HCT116 (cell line): ENCODE measurements around the gene TST. TPM values are rescaled to one million over a fixed set of nuclear protein-coding genes. Genes with fewer than 3 reads are reported as not detected.

Experiments used
- ATAC-seq: fragments of 200-7000 bp; cut with Tn5 transposase; 2 replicates; pipeline ENCODE4 v1.9.1; 2020; ENCODE audit warnings: mild to moderate bottlenecking, moderate library complexity
- BruUV-seq: library from RNA; stranded (reverse); fragments of 400-500 nt; replicated peaks from 2 replicates; lab custom pipeline; 2021; lab: Mats Ljungman, UMichigan
- CTCF ChIA-PET: fragments of 300-600 bp; sonication (Branson Sonifier 250); formaldehyde crosslinking; loops from one replicate; lab custom pipeline; 2021; ENCODE audit warnings: antibody characterized with exemption; lab: Charles Lee
- POLR2A ChIA-PET: fragments of 300-600, 350-600 bp; sonication (Branson Sonifier 250); formaldehyde crosslinking; loops from one replicate; lab custom pipeline; 2021; ENCODE audit warnings: antibody characterized with exemption; lab: Charles Lee
- RAD21 ChIA-PET, 2 experiments: fragments of 300-600 bp; sonication (Branson Sonifier 250); formaldehyde crosslinking; loops; one replicate each; lab custom pipeline; 2023; ENCODE audit warnings: low total read pairs in 2 of 2; ENCODE audit not compliant: uncharacterized antibody in 2 of 2, unreplicated experiment in 2 of 2, low non-redundant PET in 1 of 2; lab: Charles Lee
- DNase-seq: peaks from one replicate; pipeline ENCODE4 v3.0.0-alpha.2; 2010; ENCODE audit warnings: low read depth, low spot score
- H2AFZ ChIP-seq: fragments of 200-600 bp; shearing (Covaris generic), sonication (generic); 2 replicates; pipeline ENCODE4 v1.6.1; 2017; ENCODE audit warnings: low read depth, mixed run types, mixed read lengths, antibody characterized with exemption, low read length; ENCODE audit not compliant: poor library complexity, severe bottlenecking
- H3K27ac ChIP-seq: 2 replicates; pipeline ENCODE4 v1.5.1; 2012; ENCODE audit warnings: low read depth, low read length
- H3K27me3 ChIP-seq: fragments of 200-600 bp; sonication (generic); 2 replicates; pipeline ENCODE4 v1.6.1; 2016; ENCODE audit warnings: mixed run types, low read length, mixed read lengths; ENCODE audit not compliant: insufficient read depth
- H3K36me3 ChIP-seq, 2 experiments: fragments of 200-500 bp in 1 of 2; fragments of 200-600 bp in 1 of 2; sonication (Bioruptor generic) in 1 of 2; sonication (generic) in 1 of 2; 2 replicates each; pipeline versions ENCODE4 v1.5.1 to v1.6.1; 2014 to 2016; ENCODE audit warnings: low read length in 2 of 2, inconsistent platforms in 1 of 2, mixed read lengths in 1 of 2, mixed run types in 1 of 2; ENCODE audit not compliant: insufficient read depth in 2 of 2, control insufficient read depth in 1 of 2
- H3K4me1 ChIP-seq, 2 experiments: fragments of 200-600 bp in 1 of 2; sonication (generic) in 1 of 2; 2 replicates each; pipeline versions ENCODE4 v1.5.1 to v1.6.1; 2012 to 2017; ENCODE audit warnings: low read length in 2 of 2, inconsistent platforms in 1 of 2, mild to moderate bottlenecking in 1 of 2, mixed read lengths in 1 of 2, mixed run types in 1 of 2, moderate library complexity in 1 of 2; ENCODE audit not compliant: insufficient read depth in 2 of 2, control insufficient read depth in 1 of 2
- H3K4me2 ChIP-seq: fragments of 200-600 bp; sonication (generic); 2 replicates; pipeline ENCODE4 v1.6.1; 2017; ENCODE audit warnings: mixed run types, low read length, mixed read lengths
- H3K4me3 ChIP-seq, 2 experiments: fragments of 200-600 bp in 1 of 2; sonication (generic) in 1 of 2; replicated peaks in 1 of 2; 2 replicates each; pipeline ENCODE4 v1.5.1; 2011 to 2016; ENCODE audit warnings: low read length in 2 of 2, control low read depth in 1 of 2, low read depth in 1 of 2, mild to moderate bottlenecking in 1 of 2, mixed read lengths in 1 of 2, mixed run types in 1 of 2
- H3K79me2 ChIP-seq: fragments of 200-600 bp; sonication (generic); 2 replicates; pipeline ENCODE4 v1.6.1; 2017; ENCODE audit warnings: mild to moderate bottlenecking, mixed run types, low read length, moderate library complexity, mixed read lengths; ENCODE audit not compliant: insufficient read depth
- H3K9ac ChIP-seq: fragments of 200-600 bp; sonication (generic); 2 replicates; pipeline ENCODE4 v1.6.1; 2016; ENCODE audit warnings: low read length, mixed read lengths
- H3K9me2 ChIP-seq: fragments of 200-600 bp; sonication (generic), shearing (Covaris generic); 2 replicates; pipeline ENCODE4 v1.6.1; 2017; ENCODE audit warnings: mixed run types, mild to moderate bottlenecking, moderate library complexity; ENCODE audit not compliant: insufficient read depth
- H3K9me3 ChIP-seq, 2 experiments: fragments of 200-500 bp in 1 of 2; fragments of 200-600 bp in 1 of 2; sonication (Bioruptor generic) in 1 of 2; sonication (generic) in 1 of 2; 2 replicates each; pipeline ENCODE4 v1.6.1; 2014 to 2017; ENCODE audit warnings: low read length in 2 of 2, mixed read lengths in 2 of 2, inconsistent platforms in 1 of 2, low read depth in 1 of 2, mild to moderate bottlenecking in 1 of 2, mixed run types in 1 of 2, moderate library complexity in 1 of 2; ENCODE audit not compliant: control insufficient read depth in 1 of 2, insufficient read depth in 1 of 2
- H4K20me1 ChIP-seq: fragments of 200-600 bp; sonication (generic), shearing (Covaris generic); 2 replicates; pipeline ENCODE4 v1.6.1; 2017; ENCODE audit warnings: mixed run types, mild to moderate bottlenecking, moderate library complexity; ENCODE audit not compliant: insufficient read depth
- CEBPB ChIP-seq: IDR thresholded peaks from 2 replicates; pipeline ENCODE4 v1.6.1; 2012; ENCODE audit warnings: low read depth
- ELF1 ChIP-seq: IDR thresholded peaks from 2 replicates; pipeline ENCODE4 v1.6.1; 2012; ENCODE audit warnings: low read depth, borderline replicate concordance
- EZH2 ChIP-seq: fragments of 200-600 bp; sonication (generic); IDR thresholded peaks from 2 replicates; pipeline ENCODE4 v1.6.1; 2017; ENCODE audit warnings: antibody characterized with exemption, mixed run types
- EZH2phosphoT487 ChIP-seq: fragments of 200-600 bp; IDR thresholded peaks from 2 replicates; pipeline ENCODE4 v1.6.1; 2018; ENCODE audit warnings: antibody characterized with exemption, borderline replicate concordance
- POLR2A ChIP-seq: IDR thresholded peaks from 2 replicates; pipeline ENCODE4 v1.7.0; 2011; ENCODE audit warnings: borderline replicate concordance; ENCODE audit not compliant: insufficient read depth, insufficient read length; ENCODE audit errors: extremely low read depth
- SIN3A ChIP-seq: IDR thresholded peaks from 2 replicates; pipeline ENCODE4 v1.6.1; 2012; ENCODE audit warnings: low read depth
- SP1 ChIP-seq: IDR thresholded peaks from 2 replicates; pipeline ENCODE4 v1.6.1; 2012; ENCODE audit warnings: low read depth
- SRF ChIP-seq: IDR thresholded peaks from 2 replicates; pipeline ENCODE4 v1.6.1; 2012; ENCODE audit warnings: low read depth
- ZFX ChIP-seq: fragments of 450-650 bp; IDR thresholded peaks from 2 replicates; pipeline ENCODE4 v1.6.1; 2017
- ZNF274 ChIP-seq: fragments of 200-500 bp; sonication (Bioruptor generic); IDR thresholded peaks from 2 replicates; pipeline ENCODE4 v1.6.1; 2014; ENCODE audit warnings: mild to moderate bottlenecking, low read depth, low read length, inconsistent platforms
- intact Hi-C: fragments of 100-400 bp; cut with micrococcal nuclease; formaldehyde crosslinking; loops from 2 replicates; pipeline ENCODE4 v1.10.0; 2022
- total RNA-seq: library from RNA; stranded (reverse); gene quantifications from one replicate; pipeline ENCODE4 v1.2.1, GENCODE V29; 2021; ENCODE audit not compliant: unreplicated experiment
- TF ChIP-seq, protein P1 (sequence below): IDR thresholded peaks from 2 replicates; pipeline ENCODE4 v1.6.1; 2012
- TF ChIP-seq, protein P2 (sequence below): IDR thresholded peaks from 2 replicates; pipeline ENCODE4 v1.6.1; 2012
- TF ChIP-seq, protein P3 (sequence below), 3 experiments: fragments of 200-600 bp in 1 of 3; sonication (generic) in 1 of 3; IDR thresholded peaks in 2 of 3; conservative IDR thresholded peaks in 1 of 3; 2 replicates each; pipeline ENCODE4 v1.5.1; 2012 to 2017; ENCODE audit warnings: low read depth in 2 of 3, low read length in 2 of 3, antibody characterized with exemption in 1 of 3, borderline replicate concordance in 1 of 3, control low read depth in 1 of 3, mild to moderate bottlenecking in 1 of 3, mixed read lengths in 1 of 3, mixed run types in 1 of 3, moderate library complexity in 1 of 3; ENCODE audit not compliant: insufficient read depth in 1 of 3
- TF ChIP-seq, protein P4 (sequence below): IDR thresholded peaks from 2 replicates; pipeline ENCODE4 v1.6.1; 2012; ENCODE audit warnings: low read depth
- TF ChIP-seq, protein P5 (sequence below): IDR thresholded peaks from 2 replicates; pipeline ENCODE4 v1.6.1; 2011; ENCODE audit warnings: mild to moderate bottlenecking, low read length, moderate library complexity; ENCODE audit not compliant: insufficient replicate concordance; ENCODE audit errors: extremely low read depth

Gene TST
- total RNA-seq, 1 experiment from 2014 or later, result 32.1 TPM

DNA sequence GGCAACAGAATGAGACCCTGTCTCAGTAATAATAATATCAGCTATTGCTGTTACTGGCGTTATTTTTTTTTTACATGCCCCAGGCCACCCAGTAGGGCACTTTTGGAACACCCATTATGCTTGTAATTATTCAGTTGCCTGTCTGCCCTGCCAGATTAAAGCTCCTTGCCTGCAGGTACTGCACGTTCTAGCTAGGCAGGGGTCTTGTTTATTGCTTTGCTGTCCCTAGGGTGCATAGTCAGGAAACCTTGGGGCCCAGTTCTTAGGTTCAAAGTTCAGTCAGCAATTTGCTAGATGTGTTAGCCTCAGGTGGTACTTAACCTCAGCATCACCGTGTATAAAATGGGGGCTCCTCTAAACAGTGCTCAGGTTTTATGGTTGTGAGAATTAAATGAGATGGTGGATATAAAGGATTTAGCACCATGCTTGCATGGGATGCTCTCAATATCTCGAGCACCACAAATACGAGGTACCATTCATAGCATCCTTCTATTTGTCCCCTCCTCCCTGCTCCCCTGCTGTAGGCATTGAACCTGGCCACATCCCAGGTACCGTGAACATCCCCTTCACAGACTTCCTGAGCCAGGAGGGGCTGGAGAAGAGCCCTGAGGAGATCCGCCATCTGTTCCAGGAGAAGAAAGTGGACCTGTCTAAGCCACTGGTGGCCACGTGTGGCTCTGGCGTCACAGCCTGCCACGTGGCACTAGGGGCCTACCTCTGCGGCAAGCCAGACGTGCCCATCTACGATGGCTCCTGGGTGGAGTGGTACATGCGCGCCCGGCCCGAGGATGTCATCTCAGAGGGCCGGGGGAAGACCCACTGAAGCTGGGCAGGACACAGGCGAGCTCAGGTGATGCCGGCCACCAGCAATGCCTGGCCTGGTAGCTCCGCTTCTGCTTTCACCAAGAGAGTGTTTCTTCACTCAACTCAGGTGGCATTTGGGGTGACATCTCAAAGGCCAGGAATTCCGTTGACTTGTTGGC lies 9.7 kb upstream of the TST start:
- H3K9ac ChIP-seq, result no peak overlapping the region
- POLR2A ChIA-PET, result no interaction called here

More for the DNA sequence above, 9.7 kb upstream of the TST start:
- Histone ChIP-seq H3K4me2 (no peak overlapping the region), H3K79me2 (no peaks in the 10 kb centered on the region), H4K20me1 (no peaks in the 10 kb centered on the region), H3K27me3 (no peaks in the 10 kb centered on the region), H3K36me3 (peaks cover 8 to 18% of the 10 kb centered on the region in 2 experiments), H3K4me3 (no peak overlapping the region), H3K4me1 (peaks cover 4 to 15% of the 10 kb centered on the region in 2 experiments; a peak in 3 of 4 replicates), H2AFZ (no peak overlapping the region), H3K27ac (no peak overlapping the region), H3K9me2 (no peaks in the 10 kb centered on the region), H3K9me3 (no peaks in the 10 kb centered on the region)
- TF ChIP-seq POLR2A (no peak), SRF (no peak), CEBPB (no peak), ZNF274 (no peak), EZH2phosphoT487 (no peak), ELF1 (no peak), SP1 (no peak), EZH2 (no peak), ZFX (no peak), SIN3A (no peak)
- TF ChIP-seq, protein P1, sequence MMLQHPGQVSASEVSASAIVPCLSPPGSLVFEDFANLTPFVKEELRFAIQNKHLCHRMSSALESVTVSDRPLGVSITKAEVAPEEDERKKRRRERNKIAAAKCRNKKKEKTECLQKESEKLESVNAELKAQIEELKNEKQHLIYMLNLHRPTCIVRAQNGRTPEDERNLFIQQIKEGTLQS, result no peak
- TF ChIP-seq, protein P2, sequence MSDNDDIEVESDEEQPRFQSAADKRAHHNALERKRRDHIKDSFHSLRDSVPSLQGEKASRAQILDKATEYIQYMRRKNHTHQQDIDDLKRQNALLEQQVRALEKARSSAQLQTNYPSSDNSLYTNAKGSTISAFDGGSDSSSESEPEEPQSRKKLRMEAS, result no peak
- TF ChIP-seq, protein P3, sequence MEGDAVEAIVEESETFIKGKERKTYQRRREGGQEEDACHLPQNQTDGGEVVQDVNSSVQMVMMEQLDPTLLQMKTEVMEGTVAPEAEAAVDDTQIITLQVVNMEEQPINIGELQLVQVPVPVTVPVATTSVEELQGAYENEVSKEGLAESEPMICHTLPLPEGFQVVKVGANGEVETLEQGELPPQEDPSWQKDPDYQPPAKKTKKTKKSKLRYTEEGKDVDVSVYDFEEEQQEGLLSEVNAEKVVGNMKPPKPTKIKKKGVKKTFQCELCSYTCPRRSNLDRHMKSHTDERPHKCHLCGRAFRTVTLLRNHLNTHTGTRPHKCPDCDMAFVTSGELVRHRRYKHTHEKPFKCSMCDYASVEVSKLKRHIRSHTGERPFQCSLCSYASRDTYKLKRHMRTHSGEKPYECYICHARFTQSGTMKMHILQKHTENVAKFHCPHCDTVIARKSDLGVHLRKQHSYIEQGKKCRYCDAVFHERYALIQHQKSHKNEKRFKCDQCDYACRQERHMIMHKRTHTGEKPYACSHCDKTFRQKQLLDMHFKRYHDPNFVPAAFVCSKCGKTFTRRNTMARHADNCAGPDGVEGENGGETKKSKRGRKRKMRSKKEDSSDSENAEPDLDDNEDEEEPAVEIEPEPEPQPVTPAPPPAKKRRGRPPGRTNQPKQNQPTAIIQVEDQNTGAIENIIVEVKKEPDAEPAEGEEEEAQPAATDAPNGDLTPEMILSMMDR (IDR thresholded peaks at IDR 0.05 in 2 of 3, conservative IDR thresholded peaks at IDR 0.05 in 1 of 3; ENCODE audit: borderline replicate concordance in 1 of 3, insufficient read depth in 1 of 3, low read depth in 2 of 3, low read length in 2 of 3), result no peak
- TF ChIP-seq, protein P4, sequence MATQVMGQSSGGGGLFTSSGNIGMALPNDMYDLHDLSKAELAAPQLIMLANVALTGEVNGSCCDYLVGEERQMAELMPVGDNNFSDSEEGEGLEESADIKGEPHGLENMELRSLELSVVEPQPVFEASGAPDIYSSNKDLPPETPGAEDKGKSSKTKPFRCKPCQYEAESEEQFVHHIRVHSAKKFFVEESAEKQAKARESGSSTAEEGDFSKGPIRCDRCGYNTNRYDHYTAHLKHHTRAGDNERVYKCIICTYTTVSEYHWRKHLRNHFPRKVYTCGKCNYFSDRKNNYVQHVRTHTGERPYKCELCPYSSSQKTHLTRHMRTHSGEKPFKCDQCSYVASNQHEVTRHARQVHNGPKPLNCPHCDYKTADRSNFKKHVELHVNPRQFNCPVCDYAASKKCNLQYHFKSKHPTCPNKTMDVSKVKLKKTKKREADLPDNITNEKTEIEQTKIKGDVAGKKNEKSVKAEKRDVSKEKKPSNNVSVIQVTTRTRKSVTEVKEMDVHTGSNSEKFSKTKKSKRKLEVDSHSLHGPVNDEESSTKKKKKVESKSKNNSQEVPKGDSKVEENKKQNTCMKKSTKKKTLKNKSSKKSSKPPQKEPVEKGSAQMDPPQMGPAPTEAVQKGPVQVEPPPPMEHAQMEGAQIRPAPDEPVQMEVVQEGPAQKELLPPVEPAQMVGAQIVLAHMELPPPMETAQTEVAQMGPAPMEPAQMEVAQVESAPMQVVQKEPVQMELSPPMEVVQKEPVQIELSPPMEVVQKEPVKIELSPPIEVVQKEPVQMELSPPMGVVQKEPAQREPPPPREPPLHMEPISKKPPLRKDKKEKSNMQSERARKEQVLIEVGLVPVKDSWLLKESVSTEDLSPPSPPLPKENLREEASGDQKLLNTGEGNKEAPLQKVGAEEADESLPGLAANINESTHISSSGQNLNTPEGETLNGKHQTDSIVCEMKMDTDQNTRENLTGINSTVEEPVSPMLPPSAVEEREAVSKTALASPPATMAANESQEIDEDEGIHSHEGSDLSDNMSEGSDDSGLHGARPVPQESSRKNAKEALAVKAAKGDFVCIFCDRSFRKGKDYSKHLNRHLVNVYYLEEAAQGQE, result no peak
- TF ChIP-seq, protein P5, sequence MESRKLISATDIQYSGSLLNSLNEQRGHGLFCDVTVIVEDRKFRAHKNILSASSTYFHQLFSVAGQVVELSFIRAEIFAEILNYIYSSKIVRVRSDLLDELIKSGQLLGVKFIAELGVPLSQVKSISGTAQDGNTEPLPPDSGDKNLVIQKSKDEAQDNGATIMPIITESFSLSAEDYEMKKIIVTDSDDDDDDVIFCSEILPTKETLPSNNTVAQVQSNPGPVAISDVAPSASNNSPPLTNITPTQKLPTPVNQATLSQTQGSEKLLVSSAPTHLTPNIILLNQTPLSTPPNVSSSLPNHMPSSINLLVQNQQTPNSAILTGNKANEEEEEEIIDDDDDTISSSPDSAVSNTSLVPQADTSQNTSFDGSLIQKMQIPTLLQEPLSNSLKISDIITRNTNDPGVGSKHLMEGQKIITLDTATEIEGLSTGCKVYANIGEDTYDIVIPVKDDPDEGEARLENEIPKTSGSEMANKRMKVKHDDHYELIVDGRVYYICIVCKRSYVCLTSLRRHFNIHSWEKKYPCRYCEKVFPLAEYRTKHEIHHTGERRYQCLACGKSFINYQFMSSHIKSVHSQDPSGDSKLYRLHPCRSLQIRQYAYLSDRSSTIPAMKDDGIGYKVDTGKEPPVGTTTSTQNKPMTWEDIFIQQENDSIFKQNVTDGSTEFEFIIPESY, result no peak
- BruUV-seq, result no TSS peak
- intact Hi-C loops, result no loop called here
- ATAC-seq (no peak), DNase-seq (no peak)
- ChIA-PET RAD21 (no interaction called here), CTCF (interaction anchor here (0.6 to 1.5 kb wide), 2 partner anchors 21 to 482 kb away, joined by 3 read pairs; no protein-coding TSS in a partner anchor)
